NCI-H446 (cell line): Measurements from ENCODE around the gene ABHD17A.

ENCODE experiments used
- DNase-seq, 2 experiments: peaks; one replicate each; lab custom pipeline; 2025; lab: John Stamatoyannopoulos, UW

The ABHD17A gene

GRCh38 chr19:1864480-1865171 lies 20.7 kb downstream of the ABHD17A start:
- DNase-seq, result peak; percentile 31 to 68

DNA sequence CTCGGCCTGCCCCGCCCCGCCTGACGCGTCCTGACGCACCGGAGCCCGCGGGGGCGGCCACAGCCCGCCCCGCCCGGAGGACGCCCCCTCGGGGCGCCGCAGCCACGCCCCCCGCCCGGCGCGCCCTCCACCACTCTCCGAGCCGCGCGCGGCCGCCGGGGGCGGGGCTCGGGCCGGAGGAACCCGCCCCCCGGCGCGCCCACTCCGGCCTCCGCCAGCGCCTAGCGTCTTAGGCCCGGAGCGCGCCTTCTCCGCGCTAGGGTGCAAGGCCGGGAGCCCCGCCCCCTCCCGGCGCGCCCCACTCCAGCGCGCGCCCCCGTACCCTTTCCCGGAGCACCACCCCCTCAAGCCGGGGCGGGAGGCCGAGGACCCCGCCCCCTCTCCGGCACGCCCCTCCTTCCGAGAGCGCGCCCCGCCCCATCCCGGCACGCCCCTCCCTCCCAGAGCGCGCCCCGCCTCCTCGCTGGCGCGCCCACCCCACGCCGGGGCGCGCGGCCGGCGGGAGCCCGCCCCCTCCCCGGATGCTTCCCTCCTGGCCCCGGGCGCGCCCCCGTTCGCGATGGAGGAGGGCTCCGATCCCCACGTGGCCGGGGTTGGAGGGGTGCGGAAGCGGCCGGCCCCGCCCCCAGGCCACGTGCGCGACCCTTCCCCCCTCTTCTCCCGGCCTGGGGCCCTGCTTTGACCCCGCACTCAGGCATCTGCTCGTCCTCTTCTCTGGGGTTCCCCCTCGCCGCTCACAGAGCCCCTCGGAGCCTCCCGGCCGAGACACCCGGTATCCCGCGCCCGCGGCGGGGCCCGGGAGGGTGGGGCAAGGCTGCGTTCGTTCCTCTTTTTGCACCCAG lies 21.4 kb downstream of the ABHD17A start:
- DNase-seq, result peak; percentile 99 to 100

DNA sequence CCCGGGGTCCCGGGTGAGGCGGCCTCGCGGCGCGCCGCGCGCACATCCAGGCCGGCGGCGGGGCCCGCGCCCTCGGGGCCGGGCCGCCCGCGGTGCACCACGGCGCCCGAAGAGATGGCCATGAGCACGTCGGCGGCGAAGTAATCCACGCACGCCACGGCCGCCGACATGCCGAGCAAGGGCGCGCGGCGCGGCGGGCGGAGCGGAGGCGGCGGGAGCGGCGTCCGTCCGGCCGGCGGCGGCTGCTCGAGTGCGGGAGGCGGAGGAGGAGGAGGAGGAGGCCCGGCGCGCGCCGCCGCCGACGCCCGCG lies 22.0 kb downstream of the ABHD17A start, which contains the start of gene KLF16:
Gene KLF16, minus strand, starts transcription at position 252 of the 310 bp plus-strand sequence. Its CDS starts 82 bp downstream, at position 170.
- no peak for DNase-seq

- DNase-seq, result peak in 1 of 2 experiments; percentile 59
These were observed 22.6 kb downstream of the ABHD17A start for GRCh38 chr19:1862424-1863327.

DNA sequence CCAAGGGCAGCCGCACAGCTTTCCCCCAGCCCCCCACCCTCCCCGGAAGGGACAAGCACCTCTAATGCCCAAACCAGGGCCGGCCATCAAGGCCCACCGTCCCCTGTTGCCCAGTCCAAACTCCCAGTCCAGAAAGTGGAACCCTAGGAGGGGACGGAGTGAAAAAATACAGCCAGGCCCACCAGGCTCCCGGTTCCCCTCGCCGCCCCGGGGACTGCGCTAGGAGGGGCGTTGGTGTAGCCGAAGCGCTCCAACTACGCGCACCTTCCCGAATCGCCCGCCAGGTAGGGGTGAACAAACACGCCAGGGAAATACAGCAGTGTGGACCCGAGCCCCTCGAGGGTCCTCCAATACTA lies 23.2 kb downstream of the ABHD17A start:
- DNase-seq, result no peak

GRCh38 chr19:1861599-1862031 lies 23.7 kb downstream of the ABHD17A start:
- DNase-seq, result no peak

DNA sequence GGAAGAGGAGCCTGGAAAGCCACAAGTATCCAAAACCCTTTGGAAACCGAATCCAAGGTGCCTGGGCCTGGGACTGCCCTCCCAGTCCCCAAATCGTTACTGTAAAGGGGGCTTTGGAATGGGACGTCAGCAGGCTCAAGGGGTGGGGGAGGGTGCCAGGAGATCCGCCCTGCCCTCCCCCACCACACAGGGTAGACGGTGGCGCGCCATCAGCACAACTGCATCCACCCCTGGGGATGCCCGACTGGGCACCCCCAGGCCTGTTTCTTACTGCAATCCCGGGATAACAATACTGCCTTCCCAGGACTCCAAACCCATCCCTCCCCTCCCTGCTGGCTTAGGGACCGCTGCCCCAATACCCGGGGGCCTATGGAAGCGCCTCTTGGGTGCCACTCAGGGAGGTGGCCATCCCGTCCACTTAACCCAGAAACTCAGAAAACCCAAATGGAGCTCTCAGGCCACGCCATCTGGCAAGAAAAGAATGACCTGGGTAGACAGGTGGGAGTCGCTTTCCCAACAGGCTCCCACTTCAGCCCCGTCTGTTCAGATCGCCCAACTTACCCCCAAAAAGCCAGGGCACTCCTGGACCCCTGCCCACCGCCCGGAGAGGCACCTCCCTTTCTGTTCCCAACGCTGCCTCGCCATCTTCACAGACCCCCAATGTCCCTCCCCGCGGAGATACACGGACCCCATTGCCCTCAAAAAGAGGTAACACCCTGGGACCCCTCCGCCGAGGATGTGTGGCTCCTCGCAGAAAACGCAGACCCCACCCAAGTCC lies 24.3 kb downstream of the ABHD17A start:
- DNase-seq, result no peak

DNA sequence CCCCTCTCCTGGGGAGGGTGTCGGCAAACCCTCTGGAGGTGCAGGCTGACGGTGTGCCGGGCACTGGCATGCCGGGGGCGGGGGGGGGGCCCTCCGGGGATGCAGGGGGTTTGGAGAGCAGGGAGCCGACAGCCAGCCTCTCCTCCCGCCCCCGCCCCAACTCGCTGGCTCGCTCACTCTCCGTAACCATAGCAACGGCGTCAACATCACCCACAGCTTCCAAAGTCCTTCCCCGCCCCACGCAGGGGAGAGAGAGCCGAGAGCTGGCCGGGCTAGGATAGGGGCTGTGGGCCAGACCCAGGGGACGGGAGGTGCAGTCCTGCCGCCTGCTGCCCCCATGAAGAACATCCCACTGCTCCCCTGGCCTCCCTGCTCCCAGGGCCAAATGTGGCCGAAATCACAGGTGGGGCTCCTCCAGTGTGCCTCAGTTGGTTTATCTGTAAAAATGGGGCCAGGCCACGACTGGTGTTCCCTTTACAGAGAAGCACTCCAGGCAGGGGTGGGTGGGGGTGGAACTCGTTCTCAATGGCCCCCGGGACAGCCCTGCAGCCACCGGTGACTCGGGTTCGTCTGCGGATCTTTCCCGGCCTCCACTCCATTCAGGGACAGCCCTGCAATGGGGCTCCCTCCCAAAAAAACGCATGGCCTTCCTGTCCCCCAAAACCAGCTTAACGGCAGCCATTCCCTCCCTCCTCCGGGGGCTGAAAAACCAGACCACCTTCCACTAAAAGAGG lies 25.1 kb downstream of the ABHD17A start:
- peak in 1 of 2 experiments; percentile 57 for DNase-seq

GRCh38 chr19:1859331-1859781 lies 25.9 kb downstream of the ABHD17A start:
- no peak for DNase-seq

DNA sequence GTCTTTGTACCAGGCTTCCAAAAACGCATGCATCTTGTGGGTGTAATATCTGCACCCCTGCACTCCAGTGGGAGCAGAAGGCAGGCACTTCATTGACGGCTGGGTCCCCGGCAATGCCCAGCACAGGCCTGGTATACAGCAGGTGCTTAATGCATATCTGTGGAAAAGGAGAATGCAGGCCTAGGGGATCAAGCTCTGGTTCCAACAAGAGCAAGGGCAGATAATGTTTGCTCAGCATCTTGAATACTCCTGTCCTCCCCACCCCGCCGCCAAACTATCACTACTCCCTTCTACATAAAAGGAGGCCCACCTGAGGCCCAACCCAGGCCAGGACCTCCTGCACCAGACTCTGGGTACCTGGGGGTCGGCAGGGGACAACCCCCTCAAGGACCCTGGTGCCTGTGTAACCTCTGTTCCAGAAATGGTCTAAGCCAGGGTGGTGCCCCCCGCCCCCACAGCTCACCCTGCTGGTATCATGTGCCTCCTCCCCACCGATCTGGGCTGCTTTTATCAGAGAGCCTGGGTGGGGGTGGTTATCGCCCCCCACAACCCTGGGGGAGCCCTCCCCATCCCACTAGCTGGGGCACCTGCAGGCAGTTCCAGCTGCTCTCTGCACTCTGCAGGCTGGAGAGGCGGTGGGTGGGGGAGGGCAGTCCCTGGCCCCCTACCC lies 26.7 kb downstream of the ABHD17A start:
- no peak for DNase-seq

- DNase-seq, result no peak
These were observed 27.5 kb downstream of the ABHD17A start for GRCh38 chr19:1857648-1858326.

DNA sequence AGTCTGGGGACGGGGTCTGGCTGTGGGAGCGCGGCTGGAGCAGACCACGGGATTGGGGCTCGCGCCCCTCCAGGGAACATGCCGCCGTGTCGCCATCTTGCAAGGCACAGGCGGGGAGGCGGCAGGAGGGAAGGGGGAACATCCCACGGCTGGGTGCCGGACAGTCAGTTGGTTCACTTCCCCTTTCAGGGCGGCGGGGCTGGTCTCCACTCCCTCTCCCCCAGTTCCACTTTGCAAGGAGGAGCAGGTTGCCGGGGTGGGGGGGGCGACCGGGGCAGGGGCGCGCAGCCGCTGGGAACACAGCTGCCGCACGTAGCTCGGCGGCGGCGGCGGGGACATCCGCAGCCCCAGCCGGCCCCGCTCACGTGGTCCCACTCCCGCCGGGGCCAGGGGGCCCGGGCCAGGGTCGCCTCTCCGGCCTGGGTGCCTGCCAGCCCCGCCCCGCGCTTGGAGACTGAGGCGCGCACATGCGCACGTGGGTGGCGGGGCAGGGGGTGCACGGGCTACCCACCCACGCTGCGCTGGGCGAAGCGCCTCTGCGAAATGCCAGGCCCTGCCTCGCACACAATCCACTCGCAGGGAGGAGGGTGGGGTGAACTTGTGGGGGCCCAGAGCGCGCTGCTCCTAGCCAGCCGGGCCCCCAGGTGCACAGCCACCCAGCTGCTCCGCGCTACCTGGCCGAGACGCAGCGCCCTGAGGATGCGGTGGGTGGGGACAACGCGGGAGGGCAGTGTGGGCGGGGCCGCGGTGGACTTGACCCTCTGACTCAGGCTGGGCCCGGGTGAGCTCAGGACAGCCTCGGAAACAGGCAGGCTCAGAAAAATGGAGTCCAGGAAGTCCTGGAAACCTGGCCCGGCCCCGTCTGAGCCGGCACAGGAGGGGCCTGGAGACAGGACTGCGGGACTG lies 28.3 kb downstream of the ABHD17A start:
- DNase-seq, result no peak

- DNase-seq, result no peak
These were observed 29.0 kb downstream of the ABHD17A start for GRCh38 chr19:1856345-1856697.

DNA sequence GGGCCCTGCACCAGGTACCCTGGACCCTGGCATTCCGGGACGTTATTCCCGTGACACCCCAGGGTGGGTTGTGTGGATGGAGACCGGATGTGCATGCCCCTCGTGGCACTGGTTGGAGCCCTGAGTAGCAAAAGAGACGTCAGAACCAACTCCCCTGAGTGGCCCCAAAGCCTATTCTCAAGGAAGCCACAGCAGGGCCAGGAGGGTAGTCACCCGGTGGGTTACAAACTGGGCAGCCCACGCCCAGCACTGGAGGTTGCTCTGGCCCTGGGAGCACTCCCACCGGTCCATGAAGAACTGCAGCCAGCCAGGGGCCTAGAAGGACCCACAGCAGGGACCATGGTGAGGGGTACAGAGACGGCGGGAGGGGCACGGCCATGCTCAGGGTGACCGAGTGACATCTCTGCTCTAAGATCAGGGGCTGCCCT lies 29.5 kb downstream of the ABHD17A start:
- DNase-seq, result no peak

DNA sequence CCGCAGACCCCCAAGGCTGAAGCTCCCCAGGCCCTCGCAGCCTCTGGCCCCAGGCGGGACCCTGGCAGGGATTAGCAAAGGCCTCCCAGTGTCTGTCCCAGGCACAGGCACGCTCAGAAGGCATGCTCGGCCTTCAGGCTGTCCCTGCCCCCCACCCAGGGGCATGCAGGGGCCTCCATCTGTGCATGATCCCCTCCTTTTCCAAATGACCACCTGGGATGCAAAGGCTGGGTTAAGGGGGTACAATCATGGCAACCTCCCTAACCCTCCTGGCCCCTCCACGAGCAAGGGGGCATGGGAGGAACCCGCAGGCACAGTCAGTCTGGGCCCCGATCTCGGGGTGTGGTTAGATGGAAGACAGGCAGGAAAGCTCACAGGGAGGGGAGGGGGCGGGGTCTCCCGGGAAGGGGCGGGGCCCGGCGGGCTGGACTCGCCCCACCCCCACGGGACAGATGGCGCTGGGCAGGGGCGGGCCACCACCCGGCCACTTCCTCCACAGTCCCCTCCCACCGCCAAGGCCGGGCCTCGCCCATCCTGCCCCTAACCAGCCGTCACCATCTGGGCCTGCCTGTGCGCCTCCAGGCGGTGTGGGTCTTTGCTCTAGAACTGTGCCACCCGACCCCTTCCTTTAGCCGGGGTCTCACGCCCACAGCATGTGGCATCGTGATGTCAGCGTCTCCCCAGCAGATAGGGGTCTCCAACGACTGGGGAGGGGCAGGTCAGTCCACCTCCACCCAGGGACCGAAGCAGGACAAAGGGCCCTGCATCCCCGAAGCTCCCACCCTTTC lies 30.1 kb downstream of the ABHD17A start:
- DNase-seq, result peak in 1 of 2 experiments; percentile 39

DNA sequence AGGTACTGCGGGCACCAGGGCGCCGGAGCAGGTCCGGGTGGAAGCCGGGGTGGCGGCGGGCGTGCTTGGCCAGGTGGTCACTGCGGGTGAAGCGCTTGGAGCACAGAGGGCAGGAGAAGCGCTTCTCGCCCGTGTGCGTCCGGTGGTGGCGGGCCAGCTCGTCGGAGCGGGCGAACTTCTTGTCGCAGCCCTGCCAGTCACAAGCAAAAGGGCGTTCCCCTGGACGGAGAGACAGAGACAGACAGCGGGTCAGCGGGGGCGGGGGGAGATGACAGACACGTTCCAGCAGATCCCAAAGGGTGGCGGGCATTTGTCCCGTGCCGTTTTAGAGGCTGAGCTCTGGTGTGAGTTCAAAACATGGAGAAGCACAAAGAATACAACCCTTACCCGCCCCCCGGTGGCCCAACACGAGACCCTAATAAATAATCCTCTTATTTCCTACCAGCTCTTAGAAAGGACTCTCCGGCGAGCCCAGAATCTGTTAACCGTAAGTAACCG lies 30.7 kb downstream of the ABHD17A start:
- no peak for DNase-seq

DNA sequence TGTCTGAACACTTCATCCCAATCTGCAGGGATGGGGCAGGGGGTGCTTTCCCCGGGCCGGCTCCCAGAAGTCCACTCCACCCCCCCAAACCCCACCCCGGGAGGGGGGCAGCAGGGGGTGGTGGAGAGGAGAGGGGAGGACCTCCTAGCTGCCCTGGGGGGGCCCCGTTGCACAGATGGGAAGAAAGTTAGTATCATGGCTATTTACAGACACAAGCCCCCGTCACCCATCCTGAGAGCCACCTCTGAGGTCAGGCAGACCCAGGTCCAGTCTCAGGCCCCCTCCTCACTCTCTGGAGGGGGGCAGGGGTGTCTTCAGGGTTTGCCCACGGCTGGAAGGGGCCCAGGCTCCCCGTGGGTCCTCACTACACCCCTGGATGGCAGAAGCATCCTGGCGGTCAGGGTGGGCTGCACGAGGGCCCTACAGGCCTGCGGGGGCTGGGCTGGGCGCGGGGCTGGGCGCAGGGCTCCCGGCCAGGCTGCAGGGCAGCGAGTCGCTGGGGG lies 31.2 kb downstream of the ABHD17A start:
- no peak for DNase-seq
